ENCODE results near the gene VRK3.

Gene VRK3

GRCh38 chr19:49930483-49931011, 94.6 kb downstream of the VRK3 start:
- no peak for DNase-seq (ENCODE audit: low read depth in 3 of 3)

- peak; percentile 74 to 91 (median 87) for DNase-seq (ENCODE audit: low read depth in 3 of 3)
Observed at GRCh38 chr19:49929611-49930482, 95.3 kb downstream of the VRK3 start.

GRCh38 chr19:49929121-49929610, 96.0 kb downstream of the VRK3 start, which contains the start of the genes ATF5 and NUP62:
Gene ATF5 (plus strand): TSS chr19:49929205. CDS start chr19:49930851, 1,646 bp downstream.
Gene NUP62 (minus strand): TSS chr19:49929504. CDS start chr19:49909807, 19,697 bp downstream.
- DNase-seq (ENCODE audit: low read depth in 3 of 3), result peak; percentile 86 to 96 (median 88)

- DNase-seq (ENCODE audit: low read depth in 3 of 3), result no peak
Observed at GRCh38 chr19:49927526-49928264, 97.5 kb downstream of the VRK3 start.

GRCh38 chr19:49926515-49926914, 98.7 kb downstream of the VRK3 start:
- no peak for DNase-seq (ENCODE audit: low read depth in 3 of 3)

All from stimulated activated CD4-positive, alpha-beta T cell treated with anti-CD3 and anti-CD28 coated beads, TNF-alpha, amount 100 ng/mL, for 4 hours (primary cell).